BLaER1 treated with 17β-estradiol and CSF1 and Interleukin-3, amounts not matched to agents 10 nM and 100 nM (cell line): ENCODE results near the gene MARK2.
A peak's percentile ranks its signal among the peaks of the same experiment; 100 is the strongest.

Experiments used
- H3K27ac ChIP-seq, 11 experiments: shearing (Covaris generic); formaldehyde crosslinking; 2 replicates each; pipeline ENCODE4 v1.8.1; 2022
- H3K27me3 ChIP-seq, 11 experiments: shearing (Covaris generic); formaldehyde crosslinking; 2 replicates each; pipeline ENCODE4 v1.8.1; 2022
- H3K36me3 ChIP-seq, 11 experiments: shearing (Covaris generic); formaldehyde crosslinking; 2 replicates each; pipeline ENCODE4 v1.8.1; 2022
- H3K4me1 ChIP-seq, 10 experiments: shearing (Covaris generic); formaldehyde crosslinking; 2 replicates each; pipeline ENCODE4 v1.8.1; 2022
- H3K4me2 ChIP-seq, 11 experiments: shearing (Covaris generic); formaldehyde crosslinking; 2 replicates each; pipeline ENCODE4 v1.8.1; 2022
- H3K4me3 ChIP-seq, 10 experiments: shearing (Covaris generic); formaldehyde crosslinking; 2 replicates each; pipeline ENCODE4 v1.8.1; 2022
- H3K9ac ChIP-seq, 11 experiments: shearing (Covaris generic); formaldehyde crosslinking; 2 replicates each; pipeline ENCODE4 v1.8.1; 2022
- H3K9me3 ChIP-seq, 11 experiments: shearing (Covaris generic); formaldehyde crosslinking; replicated peaks in 1 of 11; 2 replicates each; pipeline ENCODE4 v1.8.1; 2022
- H4K20me1 ChIP-seq, 11 experiments: shearing (Covaris generic); formaldehyde crosslinking; 2 replicates each; pipeline ENCODE4 v1.8.1; 2022
- Cebpa-rat ChIP-seq, 11 experiments: shearing (Covaris generic); IDR thresholded peaks; 2 replicates each; pipeline ENCODE4 v1.8.1; 2022

MARK2 gene

DNA sequence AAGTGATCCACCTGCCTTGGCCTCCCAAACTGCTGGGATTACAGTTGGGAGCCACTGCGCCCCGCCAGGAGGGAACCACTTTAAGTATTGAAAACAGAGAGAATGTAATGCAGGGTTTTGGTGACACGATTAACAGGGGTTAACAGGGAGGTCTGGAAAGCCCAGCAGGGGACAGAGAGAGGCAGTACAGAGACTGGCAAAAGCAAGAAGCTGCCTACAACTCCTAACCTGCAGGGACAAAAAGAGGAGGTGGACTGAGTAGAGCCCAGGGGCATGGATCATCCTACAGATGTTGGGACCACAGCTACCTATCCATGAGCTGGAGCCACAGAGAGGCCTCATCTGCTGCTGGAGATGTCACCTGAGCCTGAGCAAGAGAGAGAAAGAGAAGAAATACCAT is 27.4 kb upstream of the MARK2 start:
- H3K27me3 ChIP-seq, result no peaks in the 10 kb centered on the region
- H3K36me3 ChIP-seq, result peaks cover 0 to 21% (median 16%) of the 10 kb centered on the region in 11 experiments; a peak in 21 of 22 replicates
- no peak overlapping the region for H3K4me3 ChIP-seq
- H3K9ac ChIP-seq, result peak overlapping the region in 1 of 11 experiments; percentile 18; a peak in 1 of 22 replicates
- peaks cover 29 to 45% (median 37%) of the 10 kb centered on the region in 10 experiments for H3K4me1 ChIP-seq
- no peak for TF ChIP-seq Cebpa-rat (IDR thresholded peaks at IDR 0.05)
- H3K4me2 ChIP-seq, result peak overlapping the region in 7 of 11 experiments; percentile 81 to 97 (median 96); a peak in 14 of 22 replicates
- H3K9me3 ChIP-seq, result no peaks in the 10 kb centered on the region
- peaks cover 23 to 30% (median 27%) of the 10 kb centered on the region in 11 experiments; a peak in 21 of 22 replicates for H4K20me1 ChIP-seq
- H3K27ac ChIP-seq, result no peak overlapping the region

DNA sequence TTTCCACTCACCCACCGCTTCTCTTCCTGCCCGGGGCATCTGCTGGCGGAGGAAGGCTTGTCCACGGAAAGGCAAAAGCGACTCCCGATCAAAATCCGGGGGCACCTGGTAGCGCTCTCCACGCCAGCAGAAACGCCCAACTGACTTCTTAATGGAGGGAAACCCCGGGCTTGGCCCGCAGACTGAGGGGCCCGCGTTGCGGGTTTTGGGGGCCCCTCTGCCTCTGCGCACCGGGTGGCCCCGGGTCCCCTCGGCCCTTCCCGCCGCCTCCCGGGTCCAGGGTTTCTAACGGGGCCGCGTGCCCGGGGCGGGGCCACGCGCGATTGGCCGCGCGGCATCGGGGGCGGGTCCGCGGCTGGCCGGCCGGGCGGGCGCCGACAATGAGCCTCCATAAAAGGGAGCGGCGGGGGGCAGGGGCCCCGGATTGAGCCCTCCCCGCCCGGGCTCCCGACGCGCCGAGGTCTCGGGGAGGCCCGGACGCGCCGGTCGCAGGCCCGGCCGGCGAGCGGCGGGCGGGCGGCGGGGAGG is 25.8 kb upstream of the MARK2 start, which contains the start of gene SPINDOC:
TSS of gene SPINDOC (plus strand) at position 422 of the 528 bp plus-strand sequence. CDS start 231 bp downstream, outside the sequence.
- no peaks in the 10 kb centered on the region for H3K9me3 ChIP-seq
- H3K36me3 ChIP-seq, result peaks cover 8 to 37% (median 32%) of the 10 kb centered on the region in 11 experiments
- H3K9ac ChIP-seq, result peak within 1 kb of the TSS; percentile 84 to 97 (median 90)
- H4K20me1 ChIP-seq, result peaks cover 39 to 46% (median 43%) of the 10 kb centered on the region in 11 experiments; a peak in 21 of 22 replicates
- no peaks in the 10 kb centered on the region for H3K27me3 ChIP-seq
- H3K4me3 ChIP-seq, result peak within 1 kb of the TSS; percentile 80 to 99 (median 95)
- H3K27ac ChIP-seq, result peak within 1 kb of the TSS; percentile 35 to 92 (median 85); a peak in 21 of 22 replicates
- peak within 1 kb of the TSS; percentile 88 to 99 (median 96) for H3K4me2 ChIP-seq
- peaks cover 32 to 60% (median 44%) of the 10 kb centered on the region in 10 experiments for H3K4me1 ChIP-seq
- no peak for TF ChIP-seq Cebpa-rat (IDR thresholded peaks at IDR 0.05)

DNA sequence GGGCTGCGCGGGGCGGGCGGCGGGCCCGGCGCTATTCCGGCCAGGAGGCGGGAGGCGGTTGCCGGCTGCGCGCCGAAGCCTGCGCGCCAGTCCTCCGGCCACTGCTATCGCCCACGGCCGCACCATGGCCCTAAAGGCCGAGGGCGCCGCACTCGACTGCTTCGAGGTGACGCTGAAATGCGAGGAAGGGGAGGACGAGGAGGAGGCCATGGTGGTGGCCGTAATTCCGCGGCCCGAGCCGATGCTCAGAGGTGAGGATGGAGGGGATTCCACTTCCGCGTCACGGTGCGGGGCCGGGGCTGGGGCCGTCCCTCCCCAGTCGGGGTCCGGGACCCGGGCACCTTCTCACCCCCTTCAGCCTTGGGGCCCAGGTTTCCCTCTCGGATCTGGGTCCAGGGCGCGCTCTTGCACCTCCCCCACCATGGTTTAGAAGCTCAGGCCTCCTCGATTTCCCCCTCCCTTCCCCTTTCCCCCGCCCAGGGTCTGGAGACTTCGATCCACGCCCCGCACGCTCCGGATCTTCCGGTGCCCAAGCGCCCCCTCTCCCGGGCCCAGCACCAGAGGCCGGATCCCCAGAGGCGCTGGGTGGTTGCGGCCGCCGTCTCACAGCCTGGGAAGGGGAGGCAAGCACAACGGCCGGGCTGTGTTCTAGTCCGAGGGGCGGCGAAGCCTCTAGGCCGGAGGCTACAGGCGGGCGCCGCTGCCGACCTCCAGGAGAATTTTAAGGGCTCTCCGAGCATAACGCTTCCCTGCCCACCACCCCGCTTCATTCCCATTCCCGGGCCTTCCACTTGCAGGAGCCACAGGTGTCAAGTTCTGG is 25.1 kb upstream of the MARK2 start:
- peak overlapping the region; percentile 84 to 97 (median 90) for H3K9ac ChIP-seq
- H3K27ac ChIP-seq, result peak overlapping the region; percentile 35 to 92 (median 85); a peak in 21 of 22 replicates
- no peak for TF ChIP-seq Cebpa-rat (IDR thresholded peaks at IDR 0.05)
- H4K20me1 ChIP-seq, result peaks cover 39 to 53% (median 50%) of the 10 kb centered on the region in 11 experiments; a peak in 21 of 22 replicates
- peak overlapping the region; percentile 88 to 97 (median 95) for H3K4me2 ChIP-seq
- H3K9me3 ChIP-seq, result no peaks in the 10 kb centered on the region
- H3K4me1 ChIP-seq, result peaks cover 32 to 61% (median 44%) of the 10 kb centered on the region in 10 experiments
- H3K27me3 ChIP-seq, result no peaks in the 10 kb centered on the region
- H3K36me3 ChIP-seq, result peaks cover 15 to 44% (median 38%) of the 10 kb centered on the region in 11 experiments
- peak overlapping the region; percentile 80 to 99 (median 95) for H3K4me3 ChIP-seq

DNA sequence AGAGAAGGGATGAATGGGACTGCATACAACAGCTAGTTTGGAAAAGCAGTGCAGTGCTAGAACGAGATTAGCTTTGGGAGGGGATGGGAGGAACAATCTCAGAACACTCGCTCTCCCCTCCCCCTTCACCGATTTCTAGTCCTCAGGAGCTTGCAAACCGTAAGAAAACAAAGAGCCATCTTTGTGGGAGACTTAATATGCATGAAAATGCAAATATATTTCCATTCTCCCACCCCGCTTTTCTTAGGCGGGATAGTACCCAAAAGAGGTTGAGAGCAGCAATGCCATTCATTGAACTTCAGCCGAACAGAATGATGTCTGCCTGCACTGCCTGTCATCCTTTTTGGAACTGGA is 24.6 kb upstream of the MARK2 start:
- Histone ChIP-seq H4K20me1 (peaks cover 39 to 57% (median 54%) of the 10 kb centered on the region in 11 experiments; a peak in 21 of 22 replicates), H3K27me3 (no peaks in the 10 kb centered on the region), H3K9ac (peak overlapping the region; percentile 84 to 97 (median 90)), H3K9me3 (no peaks in the 10 kb centered on the region), H3K27ac (peak overlapping the region; percentile 35 to 92 (median 85); a peak in 20 of 22 replicates), H3K36me3 (peaks cover 19 to 49% (median 44%) of the 10 kb centered on the region in 11 experiments), H3K4me1 (peaks cover 32 to 61% (median 44%) of the 10 kb centered on the region in 10 experiments), H3K4me2 (peak overlapping the region; percentile 88 to 97 (median 95)), H3K4me3 (peak overlapping the region; percentile 80 to 99 (median 95))
- no peak for TF ChIP-seq Cebpa-rat (IDR thresholded peaks at IDR 0.05)

DNA sequence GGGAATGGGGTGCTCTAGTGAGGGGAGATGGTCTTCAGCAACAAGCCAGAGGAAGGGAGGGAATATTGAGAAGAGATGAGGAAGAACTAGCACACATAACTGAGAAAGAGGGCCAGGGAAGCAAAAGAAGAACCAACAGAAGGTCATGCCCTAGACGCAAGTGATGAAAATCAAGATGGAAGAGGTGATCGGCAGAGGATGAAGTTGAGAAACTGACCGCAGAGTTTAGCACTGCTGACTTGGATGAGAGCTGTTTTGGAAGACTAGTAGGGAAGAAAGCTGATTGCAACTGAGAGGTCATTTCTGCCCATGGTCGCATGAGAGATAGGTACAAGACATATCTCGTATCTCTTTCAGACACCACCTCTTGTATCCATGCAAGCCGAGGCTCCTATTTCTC is 22.7 kb upstream of the MARK2 start:
- Histone ChIP-seq H3K27ac (no peak overlapping the region), H3K4me2 (peak overlapping the region; percentile 11 to 97 (median 95); a peak in 18 of 22 replicates), H3K4me3 (no peak overlapping the region), H3K27me3 (no peaks in the 10 kb centered on the region), H4K20me1 (peaks cover 39 to 74% (median 64%) of the 10 kb centered on the region in 11 experiments; a peak in 21 of 22 replicates), H3K36me3 (peaks cover 36 to 66% (median 62%) of the 10 kb centered on the region in 11 experiments), H3K4me1 (peaks cover 32 to 56% (median 44%) of the 10 kb centered on the region in 10 experiments), H3K9ac (peak overlapping the region in 6 of 11 experiments; percentile 7 to 92 (median 66); a peak in 5 of 22 replicates), H3K9me3 (no peaks in the 10 kb centered on the region)
- TF ChIP-seq Cebpa-rat (IDR thresholded peaks at IDR 0.05), result no peak

DNA sequence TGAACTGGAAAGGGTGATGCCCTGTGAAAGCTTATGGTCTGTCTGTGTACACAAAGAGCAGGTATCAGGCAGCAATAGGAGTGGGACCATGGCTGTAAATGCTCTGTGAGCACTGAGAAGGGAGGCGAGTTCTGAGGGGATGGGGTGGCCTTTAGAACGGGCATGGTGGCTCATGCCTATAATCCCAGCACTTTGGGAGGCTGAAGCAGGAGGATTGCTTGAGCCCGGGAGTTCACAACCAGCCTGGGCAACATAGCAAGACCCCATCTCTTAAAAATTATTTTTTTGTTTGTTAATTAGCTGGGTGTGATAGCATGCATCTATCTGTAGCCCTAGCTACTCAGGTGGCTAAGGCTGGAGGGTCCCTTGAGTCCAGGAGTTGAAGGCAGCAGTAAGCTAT is 22.2 kb upstream of the MARK2 start:
- TF ChIP-seq Cebpa-rat (IDR thresholded peaks at IDR 0.05), result no peak
- Histone ChIP-seq H3K4me1 (peaks cover 32 to 53% (median 44%) of the 10 kb centered on the region in 10 experiments), H3K36me3 (peaks cover 41 to 72% (median 67%) of the 10 kb centered on the region in 11 experiments), H3K27me3 (no peaks in the 10 kb centered on the region), H3K4me2 (peak overlapping the region in 8 of 11 experiments; percentile 11 to 97 (median 95); a peak in 6 of 22 replicates), H3K4me3 (no peak overlapping the region), H3K27ac (no peak overlapping the region), H3K9ac (peak overlapping the region in 5 of 11 experiments; percentile 7 to 88 (median 39); a peak in 4 of 22 replicates), H3K9me3 (no peaks in the 10 kb centered on the region), H4K20me1 (peaks cover 39 to 79% (median 70%) of the 10 kb centered on the region in 11 experiments; a peak in 21 of 22 replicates)

DNA sequence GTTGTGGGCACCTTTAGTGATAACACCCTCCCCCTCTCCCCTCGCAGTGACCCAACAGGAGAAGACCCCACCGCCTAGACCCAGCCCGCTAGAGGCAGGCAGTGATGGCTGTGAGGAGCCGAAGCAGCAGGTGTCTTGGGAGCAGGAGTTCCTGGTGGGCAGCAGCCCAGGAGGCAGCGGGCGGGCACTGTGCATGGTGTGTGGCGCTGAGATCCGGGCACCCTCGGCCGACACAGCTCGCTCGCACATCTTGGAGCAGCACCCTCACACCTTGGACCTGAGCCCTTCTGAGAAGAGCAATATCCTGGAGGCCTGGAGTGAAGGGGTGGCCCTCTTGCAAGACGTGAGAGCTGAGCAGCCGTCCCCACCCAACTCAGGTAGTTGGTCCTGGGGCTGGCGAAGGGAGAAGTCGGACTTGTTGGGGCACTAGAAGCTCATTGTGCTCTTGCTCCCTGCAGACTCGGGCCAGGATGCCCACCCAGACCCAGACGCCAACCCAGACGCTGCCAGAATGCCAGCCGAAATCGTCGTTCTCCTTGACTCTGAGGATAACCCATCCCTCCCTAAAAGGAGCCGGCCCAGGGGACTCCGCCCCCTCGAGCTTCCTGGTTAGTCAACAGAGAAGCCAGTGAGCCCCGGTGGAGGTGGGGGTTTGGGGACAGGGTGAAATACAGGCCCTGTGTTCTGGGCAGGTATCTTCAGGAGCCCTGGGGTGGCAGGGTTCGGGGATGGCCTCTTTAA is 21.0 kb upstream of the MARK2 start:
- Histone ChIP-seq H3K27me3 (no peaks in the 10 kb centered on the region), H3K9me3 (no peaks in the 10 kb centered on the region), H3K27ac (no peak overlapping the region), H3K4me3 (no peak overlapping the region), H4K20me1 (peaks cover 39 to 91% (median 82%) of the 10 kb centered on the region in 11 experiments; a peak in 21 of 22 replicates), H3K4me1 (peaks cover 26 to 41% (median 36%) of the 10 kb centered on the region in 10 experiments), H3K4me2 (no peak overlapping the region), H3K9ac (0 out of 22 replicates have a peak overlapping the region, but pooled peaks of 1 of the 11 experiments have one; percentile 29), H3K36me3 (peaks cover 53 to 84% (median 79%) of the 10 kb centered on the region in 11 experiments)
- no peak for TF ChIP-seq Cebpa-rat (IDR thresholded peaks at IDR 0.05)

DNA sequence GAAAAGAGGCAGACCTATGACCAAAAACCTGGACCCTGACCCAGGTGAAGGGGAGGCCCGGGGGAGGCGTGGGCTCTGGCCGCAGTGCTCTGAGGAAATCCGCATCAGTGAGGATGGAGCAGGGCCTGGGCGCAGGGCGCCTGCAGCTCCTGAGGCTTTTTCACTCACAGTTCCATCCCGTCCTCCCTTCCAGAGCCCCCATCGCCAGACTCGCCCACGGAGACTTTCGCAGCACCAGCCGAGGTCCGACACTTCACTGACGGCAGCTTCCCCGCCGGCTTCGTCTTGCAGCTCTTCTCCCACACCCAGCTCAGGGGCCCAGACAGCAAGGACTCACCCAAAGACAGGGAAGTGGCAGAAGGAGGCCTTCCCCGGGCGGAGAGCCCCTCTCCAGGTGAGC is 20.3 kb upstream of the MARK2 start:
- H3K9ac ChIP-seq, result no peak overlapping the region
- TF ChIP-seq Cebpa-rat (IDR thresholded peaks at IDR 0.05), result no peak

More for the DNA sequence above, 20.3 kb upstream of the MARK2 start:
- no peaks in the 10 kb centered on the region for H3K9me3 ChIP-seq
- H3K27ac ChIP-seq, result no peak overlapping the region
- H3K4me3 ChIP-seq, result no peak overlapping the region
- peaks cover 24 to 39% (median 36%) of the 10 kb centered on the region in 10 experiments for H3K4me1 ChIP-seq
- H3K27me3 ChIP-seq, result no peaks in the 10 kb centered on the region
- peaks cover 59 to 91% (median 86%) of the 10 kb centered on the region in 11 experiments for H3K36me3 ChIP-seq
- H4K20me1 ChIP-seq, result peaks cover 39 to 98% (median 88%) of the 10 kb centered on the region in 11 experiments; a peak in 21 of 22 replicates
- no peak overlapping the region for H3K4me2 ChIP-seq
